Stomach (tissue), 4 donors: ENCODE data around the gene COL9A1.

ENCODE experiments used
- POLR2A ChIP-seq, 4 donors: fragments of 450-650 bp; IDR thresholded peaks; one replicate each; pipeline ENCODE4 v1.6.1; 2016; ENCODE audit warnings: antibody characterized with exemption in 4 of 4, control low read depth in 2 of 4, mild to moderate bottlenecking in 1 of 4, moderate library complexity in 1 of 4
- POLR2AphosphoS5 ChIP-seq, 3 donors: sonication (generic); formaldehyde crosslinking; IDR thresholded peaks; one replicate each; pipeline ENCODE4 v1.6.1; 2016; ENCODE audit warnings: antibody characterized with exemption in 3 of 3
- TF ChIP-seq, protein P1 (sequence below), 7 experiments: fragments of 450-650 bp in 4 of 7; fragments of 200-600 bp in 3 of 7; sonication (generic) in 3 of 7; IDR thresholded peaks; one replicate each; pipeline ENCODE4 v1.5.1; 2016 to 2019; ENCODE audit warnings: antibody characterized with exemption in 7 of 7, control low read depth in 2 of 7, mild to moderate bottlenecking in 1 of 7

DNA sequence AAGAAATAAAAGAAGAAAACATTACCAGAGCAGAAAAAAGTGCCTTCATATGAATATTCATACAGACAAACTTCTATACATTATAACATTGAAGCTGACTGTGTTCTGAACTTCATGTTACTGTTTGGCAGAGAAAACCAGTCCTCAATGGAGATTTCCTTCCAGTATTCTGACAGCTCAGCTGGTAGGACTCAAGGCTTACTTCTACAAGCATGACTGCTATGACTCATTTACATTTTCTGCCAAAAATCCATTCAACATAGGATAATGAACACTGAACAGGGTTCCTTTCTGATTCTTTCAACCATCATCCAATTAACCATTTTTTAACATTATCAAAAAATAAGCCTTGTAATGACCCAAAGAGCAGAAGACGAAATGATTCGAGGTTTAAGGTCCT, 25.4 kb downstream of the COL9A1 start:
- TF ChIP-seq, protein P1, sequence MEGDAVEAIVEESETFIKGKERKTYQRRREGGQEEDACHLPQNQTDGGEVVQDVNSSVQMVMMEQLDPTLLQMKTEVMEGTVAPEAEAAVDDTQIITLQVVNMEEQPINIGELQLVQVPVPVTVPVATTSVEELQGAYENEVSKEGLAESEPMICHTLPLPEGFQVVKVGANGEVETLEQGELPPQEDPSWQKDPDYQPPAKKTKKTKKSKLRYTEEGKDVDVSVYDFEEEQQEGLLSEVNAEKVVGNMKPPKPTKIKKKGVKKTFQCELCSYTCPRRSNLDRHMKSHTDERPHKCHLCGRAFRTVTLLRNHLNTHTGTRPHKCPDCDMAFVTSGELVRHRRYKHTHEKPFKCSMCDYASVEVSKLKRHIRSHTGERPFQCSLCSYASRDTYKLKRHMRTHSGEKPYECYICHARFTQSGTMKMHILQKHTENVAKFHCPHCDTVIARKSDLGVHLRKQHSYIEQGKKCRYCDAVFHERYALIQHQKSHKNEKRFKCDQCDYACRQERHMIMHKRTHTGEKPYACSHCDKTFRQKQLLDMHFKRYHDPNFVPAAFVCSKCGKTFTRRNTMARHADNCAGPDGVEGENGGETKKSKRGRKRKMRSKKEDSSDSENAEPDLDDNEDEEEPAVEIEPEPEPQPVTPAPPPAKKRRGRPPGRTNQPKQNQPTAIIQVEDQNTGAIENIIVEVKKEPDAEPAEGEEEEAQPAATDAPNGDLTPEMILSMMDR (IDR thresholded peaks at IDR 0.05) = no peak
- TF ChIP-seq POLR2AphosphoS5 (IDR thresholded peaks at IDR 0.05) = peak in 1 of 3 donors; percentile 20
- TF ChIP-seq POLR2A (IDR thresholded peaks at IDR 0.05) = no peak
